Tibial nerve (tissue), 4 donors: ENCODE results near the gene XPO1. TPM values are rescaled to one million over a fixed set of nuclear protein-coding genes. Genes with fewer than 3 reads are reported as not detected.

ENCODE experiments used
- DNase-seq, 2 donors: peaks; one replicate each; pipeline ENCODE4 v3.0.0-alpha.2; 2019; ENCODE audit warnings: low spot score in 2 of 2
- H3K27ac ChIP-seq, 4 donors: fragments of 200-600 bp; sonication (generic) in 3 of 4; one replicate each; pipeline ENCODE4 v1.5.1; 2017 to 2019; ENCODE audit warnings: mild to moderate bottlenecking in 1 of 4
- H3K27me3 ChIP-seq, 2 donors: fragments of 200-600 bp; sonication (generic) in 1 of 2; one replicate each; pipeline versions ENCODE4 v1.5.1 to v1.6.0; 2017 to 2019
- H3K36me3 ChIP-seq, 3 donors: fragments of 200-600 bp; sonication (generic); one replicate each; pipeline ENCODE4 v1.5.1; 2018 to 2019
- H3K4me1 ChIP-seq, 4 donors: fragments of 200-600 bp; sonication (generic) in 3 of 4; one replicate each; pipeline ENCODE4 v1.5.1; 2017 to 2019
- H3K4me3 ChIP-seq, 4 donors: fragments of 200-600 bp; sonication (generic) in 3 of 4; one replicate each; pipeline ENCODE4 v1.5.1; 2017 to 2019; ENCODE audit warnings: mild to moderate bottlenecking in 1 of 4, moderate library complexity in 1 of 4
- H3K9me3 ChIP-seq, 4 donors: fragments of 200-600 bp; sonication (generic) in 3 of 4; one replicate each; pipeline ENCODE4 v1.5.1; 2017 to 2019
- CTCF ChIP-seq, 5 experiments: fragments of 200-600 bp in 3 of 5; fragments of 450-650 bp in 2 of 5; sonication (generic) in 3 of 5; IDR thresholded peaks; one replicate each; pipeline ENCODE4 v1.5.1; 2016 to 2019; ENCODE audit warnings: antibody characterized with exemption in 5 of 5, mild to moderate bottlenecking in 3 of 5, moderate library complexity in 2 of 5
- EP300 ChIP-seq, 2 donors: sonication (generic); formaldehyde crosslinking; IDR thresholded peaks; one replicate each; pipeline ENCODE4 v1.6.1; 2017; ENCODE audit warnings: antibody characterized with exemption in 2 of 2, mild to moderate bottlenecking in 1 of 2
- POLR2A ChIP-seq, 2 donors: fragments of 450-650 bp; IDR thresholded peaks; one replicate each; pipeline ENCODE4 v1.6.1; 2017; ENCODE audit warnings: antibody characterized with exemption in 2 of 2, mild to moderate bottlenecking in 2 of 2, moderate library complexity in 2 of 2
- WGBS, 2 donors: methylation state at CpG; one replicate each; pipeline ENCODE4 v1.1.5; 2018; 5-methylcytosine and 5-hydroxymethylcytosine counted together
- total RNA-seq, 4 donors: library from RNA; depleted of rRNA; stranded (reverse); fragments of >200 nt; gene quantifications; one replicate each; pipeline ENCODE4 v1.1.0, GENCODE V29; 2016

XPO1 gene
- total RNA-seq, 4 donors from 2014 or later: 100 to 151 (median 112) TPM

DNA sequence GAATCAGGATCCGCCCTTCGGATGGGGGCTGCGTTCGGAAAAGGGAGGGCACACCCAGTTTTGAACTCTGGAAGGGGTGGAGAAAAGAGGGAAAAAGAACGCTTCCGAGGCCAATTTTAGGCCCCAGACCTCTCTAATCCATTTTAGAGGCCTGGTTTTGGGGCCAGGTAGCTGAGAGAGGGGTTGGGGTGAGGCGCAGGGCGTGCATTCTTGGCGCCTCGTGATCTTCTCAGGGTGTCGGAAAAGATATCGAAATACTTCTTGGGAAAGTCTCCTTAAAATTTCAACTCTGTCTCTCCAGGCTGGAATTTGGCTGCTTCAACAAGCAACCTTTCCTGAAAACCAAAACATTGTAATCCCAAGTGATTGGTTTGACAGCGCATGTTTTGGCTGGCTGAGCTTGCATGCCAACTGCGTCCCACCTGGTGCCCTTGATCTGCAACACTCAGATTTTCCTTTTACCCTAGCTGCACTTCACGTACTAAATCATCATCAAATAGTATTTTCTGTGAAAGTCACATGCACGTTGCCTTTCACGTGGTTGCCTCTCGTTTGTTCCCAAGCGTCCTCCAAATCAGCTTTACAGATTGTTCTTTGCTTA lies 864 bp upstream of the XPO1 start:
- 1 to 3% methylated on average over 19 of the region's 19 CpGs for WGBS, 2 donors
- no peaks in the 10 kb centered on the region for H3K9me3 ChIP-seq
- H3K4me3 ChIP-seq: peak overlapping the region; percentile 58 to 87 (median 79)
- peaks cover 5 to 27% (median 14%) of the 10 kb centered on the region in 4 donors for H3K4me1 ChIP-seq
- peak overlapping the region; percentile 95 to 99 (median 98) for H3K27ac ChIP-seq
- peak in 1 of 2 donors; percentile 57 for DNase-seq
- no peaks in the 10 kb centered on the region for H3K36me3 ChIP-seq
- TF ChIP-seq CTCF (IDR thresholded peaks at IDR 0.05): peak in 1 of 5 experiments; percentile 3
- no peak for TF ChIP-seq EP300 (IDR thresholded peaks at IDR 0.05)
- no peaks in the 10 kb centered on the region for H3K27me3 ChIP-seq

GRCh38 chr2:61537950-61538199 lies 281 bp downstream of the XPO1 start:
- Histone ChIP-seq H3K9me3 (no peaks in the 10 kb centered on the region), H3K4me3 (peak overlapping the region; percentile 58 to 87 (median 79)), H3K36me3 (no peaks in the 10 kb centered on the region), H3K4me1 (peaks cover 5 to 33% (median 20%) of the 10 kb centered on the region in 4 donors), H3K27ac (peak overlapping the region; percentile 95 to 99 (median 98)), H3K27me3 (no peaks in the 10 kb centered on the region)
- TF ChIP-seq EP300 (IDR thresholded peaks at IDR 0.05): no peak
- no peak for TF ChIP-seq CTCF (IDR thresholded peaks at IDR 0.05)
- no peak for TF ChIP-seq POLR2A (IDR thresholded peaks at IDR 0.05)
- no peak for DNase-seq
- 1% methylated on average over 14 of the region's 15 CpGs for WGBS, 2 donors

GRCh38 chr2:61537277-61537949 lies 743 bp downstream of the XPO1 start:
- DNase-seq: peak; percentile 28 to 56
- H3K4me3 ChIP-seq: peak overlapping the region; percentile 58 to 87 (median 79)
- 1% methylated on average over 29 to 44 of the region's 52 CpGs for WGBS, 2 donors

GRCh38 chr2:61536572-61537276 lies 1.4 kb downstream of the XPO1 start:
- H3K4me3 ChIP-seq: peak overlapping the region; percentile 58 to 87 (median 79)
- peak; percentile 51 to 72 for TF ChIP-seq POLR2A (IDR thresholded peaks at IDR 0.05)
- peak; percentile 22 to 88 for TF ChIP-seq EP300 (IDR thresholded peaks at IDR 0.05)
- TF ChIP-seq CTCF (IDR thresholded peaks at IDR 0.05): no peak
- H3K27ac ChIP-seq: peak overlapping the region; percentile 95 to 99 (median 98)
- peak; percentile 77 to 88 for DNase-seq
- H3K36me3 ChIP-seq: peaks cover 0 to 10% (median 0%) of the 10 kb centered on the region in 3 donors
- no peaks in the 10 kb centered on the region for H3K9me3 ChIP-seq
- peaks cover 5 to 38% (median 20%) of the 10 kb centered on the region in 4 donors for H3K4me1 ChIP-seq
- whole genome bisulfite sequencing, 2 donors: 0 to 1% methylated on average over 26 of the region's 26 CpGs
- H3K27me3 ChIP-seq: no peaks in the 10 kb centered on the region

More at GRCh38 chr2:61537277-61537949, 743 bp downstream of the XPO1 start:
- H3K9me3 ChIP-seq: no peaks in the 10 kb centered on the region
- no peak for TF ChIP-seq CTCF (IDR thresholded peaks at IDR 0.05)
- TF ChIP-seq POLR2A (IDR thresholded peaks at IDR 0.05): no peak
- no peak for TF ChIP-seq EP300 (IDR thresholded peaks at IDR 0.05)
- H3K36me3 ChIP-seq: peaks cover 0 to 3% (median 0%) of the 10 kb centered on the region in 3 donors
- no peaks in the 10 kb centered on the region for H3K27me3 ChIP-seq
- H3K27ac ChIP-seq: peak overlapping the region; percentile 95 to 99 (median 98)
- peaks cover 5 to 37% (median 20%) of the 10 kb centered on the region in 4 donors for H3K4me1 ChIP-seq

DNA sequence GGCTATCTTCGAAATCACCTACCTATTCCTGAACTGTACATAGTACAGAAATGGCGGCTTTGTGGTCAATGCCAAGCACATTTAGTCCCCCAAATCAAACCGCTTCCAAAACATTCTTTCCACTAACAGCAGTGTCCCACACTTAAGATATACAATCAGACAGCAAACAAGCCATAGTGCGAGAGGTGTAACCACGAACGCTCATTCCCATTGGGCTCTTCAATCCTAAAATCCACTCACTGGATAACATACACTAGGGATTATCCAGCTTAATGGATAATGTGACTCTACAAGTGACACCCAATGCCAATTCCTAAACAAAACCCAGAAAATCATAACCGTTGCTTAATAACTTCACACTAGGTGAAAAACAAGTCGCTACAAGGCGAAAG lies 2.0 kb downstream of the XPO1 start:
- Histone ChIP-seq H3K9me3 (no peaks in the 10 kb centered on the region), H3K27ac (peak overlapping the region; percentile 95 to 99 (median 98)), H3K4me3 (peak overlapping the region; percentile 58 to 87 (median 79)), H3K36me3 (peaks cover 0 to 14% (median 0%) of the 10 kb centered on the region in 3 donors), H3K4me1 (peaks cover 5 to 41% (median 21%) of the 10 kb centered on the region in 4 donors), H3K27me3 (no peaks in the 10 kb centered on the region)
- WGBS, 2 donors: 1 to 2% methylated on average over 9 of the region's 9 CpGs
- DNase-seq: peak in 1 of 2 donors; percentile 8
- TF ChIP-seq CTCF (IDR thresholded peaks at IDR 0.05) (no peak), EP300 (IDR thresholded peaks at IDR 0.05) (no peak), POLR2A (IDR thresholded peaks at IDR 0.05) (no peak)
